ENCODE data around the gene PHYKPL. TPM values are rescaled to one million over a fixed set of nuclear protein-coding genes. Genes with fewer than 3 reads are reported as not detected.

Gene PHYKPL
- total and polyA plus RNA-seq, 2 donors = 40.3 to 49.1 TPM

DNA sequence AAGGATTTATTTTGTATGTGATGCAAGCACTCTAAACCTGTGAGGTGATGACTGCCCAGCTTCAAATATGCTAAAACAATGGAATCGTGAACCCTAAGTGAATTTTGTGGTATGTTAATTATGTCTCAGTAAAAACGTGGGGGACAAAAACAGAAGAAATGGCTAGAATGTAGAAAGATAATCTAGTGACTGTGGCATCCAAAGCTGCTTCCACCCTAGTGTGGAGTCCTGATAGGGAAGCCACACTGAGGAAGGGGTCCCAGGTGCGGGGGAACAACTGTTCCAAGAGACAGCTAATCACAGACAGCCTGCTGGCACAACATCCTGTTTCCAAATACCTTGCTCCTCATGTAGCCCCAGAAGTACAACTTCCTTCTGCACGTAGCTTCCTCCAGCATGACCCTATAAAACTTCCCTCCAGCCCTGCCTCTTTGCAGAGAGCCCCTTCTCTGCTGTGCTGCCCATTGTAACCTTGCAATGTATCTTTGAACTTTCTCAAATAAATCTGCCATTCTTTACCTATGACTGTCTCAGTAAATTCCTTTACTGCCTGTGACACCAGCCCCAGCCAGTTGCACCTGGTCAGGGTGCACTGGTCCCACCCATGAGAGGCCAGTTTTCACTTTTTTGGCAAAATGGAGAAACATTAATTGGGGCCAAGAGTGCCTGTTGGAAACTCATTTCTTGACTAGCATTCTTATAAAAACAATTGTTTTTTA is 50.3 kb downstream of the PHYKPL start:
- Histone ChIP-seq H3K4me3 (ENCODE audit: low read depth, low read length) (no peak overlapping the region), H3K27ac (ENCODE audit: low read depth) (no peak overlapping the region), H3K36me3 (ENCODE audit: insufficient read depth) (no peaks in the 10 kb centered on the region), H3K4me1 (ENCODE audit: insufficient read depth) (no peaks in the 10 kb centered on the region)
- WGBS = 27% methylated on average over 4 of the region's 4 CpGs
- DNase-seq (ENCODE audit: extremely low spot score) = no peak

DNA sequence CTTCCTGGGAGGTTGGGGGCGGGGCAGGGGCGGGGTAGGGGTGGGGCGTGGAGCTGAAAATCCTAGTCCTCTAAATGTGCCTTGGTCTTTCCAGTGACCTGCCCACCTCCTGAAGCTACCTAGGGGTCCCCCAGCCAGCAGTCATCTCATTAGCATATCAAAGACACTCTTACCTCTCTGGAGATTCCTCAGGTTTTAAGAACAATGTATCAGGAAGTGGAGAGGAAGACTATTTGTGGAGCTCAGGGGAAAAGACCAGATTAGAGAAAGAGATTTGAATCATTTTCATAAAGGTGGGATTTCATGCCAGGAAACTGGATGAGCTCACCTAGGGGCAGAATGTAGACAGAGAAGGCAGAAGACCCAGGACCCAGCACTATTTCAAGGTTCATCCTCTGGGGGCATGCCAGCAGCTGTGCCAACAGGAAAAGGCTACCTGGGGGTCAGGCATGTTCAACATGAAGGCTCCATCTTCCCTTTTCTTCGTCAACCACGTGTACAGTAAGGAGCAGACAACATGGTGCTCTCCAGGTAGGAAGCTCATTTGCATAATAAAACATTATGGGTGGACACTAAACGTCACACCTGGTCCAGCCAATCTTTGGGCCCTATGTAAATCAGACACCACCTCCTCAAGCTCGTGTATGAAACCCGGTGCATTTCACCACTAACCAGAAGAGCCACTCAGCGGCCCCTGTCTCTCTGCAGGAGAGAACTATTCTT is 52.3 kb downstream of the PHYKPL start:
- WGBS = 33% methylated on average over 9 of the region's 9 CpGs
- Histone ChIP-seq H3K27ac (ENCODE audit: low read depth) (no peak overlapping the region), H3K4me1 (ENCODE audit: insufficient read depth) (no peaks in the 10 kb centered on the region), H3K36me3 (ENCODE audit: insufficient read depth) (no peaks in the 10 kb centered on the region), H3K4me3 (ENCODE audit: low read depth, low read length) (no peak overlapping the region)
- DNase-seq (ENCODE audit: extremely low spot score) = no peak

- Histone ChIP-seq H3K4me1 (ENCODE audit: insufficient read depth) (no peaks in the 10 kb centered on the region), H3K4me3 (ENCODE audit: low read depth, low read length) (no peak overlapping the region), H3K27ac (ENCODE audit: low read depth) (no peak overlapping the region), H3K36me3 (ENCODE audit: insufficient read depth) (no peaks in the 10 kb centered on the region)
- 81% methylated on average over 8 of the region's 8 CpGs for WGBS
- DNase-seq (ENCODE audit: extremely low spot score) = no peak
Measured at GRCh38 chr5:178177569-178177968, 55.0 kb downstream of the PHYKPL start.

GRCh38 chr5:178176791-178177190 is 55.8 kb downstream of the PHYKPL start:
- WGBS = 59% methylated on average over 6 of the region's 6 CpGs
- no peak for DNase-seq (ENCODE audit: extremely low spot score)
- no peaks in the 10 kb centered on the region for H3K36me3 ChIP-seq (ENCODE audit: insufficient read depth)

DNA sequence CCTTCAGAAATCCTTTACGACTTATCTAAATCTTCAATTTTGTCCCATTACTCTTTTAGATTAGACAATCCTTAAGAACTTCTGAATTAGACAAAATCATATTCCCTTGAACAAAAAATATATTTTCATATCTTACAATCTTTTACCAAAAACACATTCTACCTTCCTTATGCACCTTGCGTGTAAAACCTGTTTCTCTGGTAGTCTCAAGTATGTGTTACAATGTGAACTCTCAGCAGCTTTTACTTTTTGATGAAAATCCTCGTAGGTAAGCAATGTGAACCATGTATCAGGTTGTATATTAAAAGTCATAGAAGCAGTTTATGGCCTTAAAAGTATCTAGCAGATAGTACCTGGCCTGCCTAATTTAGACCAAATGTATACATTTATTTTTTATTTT is 58.1 kb downstream of the PHYKPL start:
- WGBS = 84% methylated on average over 3 of the region's 3 CpGs
- no peak overlapping the region for H3K27ac ChIP-seq (ENCODE audit: low read depth)
- no peak overlapping the region for H3K4me3 ChIP-seq (ENCODE audit: low read depth, low read length)
- no peak for DNase-seq (ENCODE audit: extremely low spot score)
- no peaks in the 10 kb centered on the region for H3K4me1 ChIP-seq (ENCODE audit: insufficient read depth)
- H3K36me3 ChIP-seq (ENCODE audit: insufficient read depth) = no peaks in the 10 kb centered on the region

More at GRCh38 chr5:178176791-178177190, 55.8 kb downstream of the PHYKPL start:
- Histone ChIP-seq H3K4me1 (ENCODE audit: insufficient read depth) (no peaks in the 10 kb centered on the region), H3K4me3 (ENCODE audit: low read depth, low read length) (no peak overlapping the region), H3K27ac (ENCODE audit: low read depth) (no peak overlapping the region)

DNA sequence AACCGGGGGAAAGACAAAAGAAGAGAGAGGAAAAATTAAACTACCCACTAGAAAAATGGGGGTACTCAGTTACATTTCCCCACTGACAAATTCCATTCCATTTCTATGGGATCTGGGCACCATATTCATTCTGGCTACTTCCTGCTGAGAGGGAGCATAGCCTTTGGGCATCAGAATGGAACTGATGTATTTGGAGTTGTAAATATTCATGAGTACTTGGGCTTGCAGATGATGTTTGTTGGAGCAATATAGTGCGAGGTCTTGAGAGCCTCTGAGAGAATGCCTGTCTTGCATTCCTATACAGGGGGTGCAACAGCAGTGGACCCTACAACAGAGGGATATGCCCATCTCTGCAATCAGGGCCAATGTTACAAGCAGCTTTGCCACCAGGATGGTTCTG is 62.1 kb downstream of the PHYKPL start:
- H3K36me3 ChIP-seq (ENCODE audit: insufficient read depth) = no peaks in the 10 kb centered on the region
- 92% methylated on average over 2 of the region's 2 CpGs for WGBS
- no peak overlapping the region for H3K27ac ChIP-seq (ENCODE audit: low read depth)
- H3K4me3 ChIP-seq (ENCODE audit: low read depth, low read length) = no peak overlapping the region
- no peaks in the 10 kb centered on the region for H3K4me1 ChIP-seq (ENCODE audit: insufficient read depth)
- DNase-seq (ENCODE audit: extremely low spot score) = no peak

DNA sequence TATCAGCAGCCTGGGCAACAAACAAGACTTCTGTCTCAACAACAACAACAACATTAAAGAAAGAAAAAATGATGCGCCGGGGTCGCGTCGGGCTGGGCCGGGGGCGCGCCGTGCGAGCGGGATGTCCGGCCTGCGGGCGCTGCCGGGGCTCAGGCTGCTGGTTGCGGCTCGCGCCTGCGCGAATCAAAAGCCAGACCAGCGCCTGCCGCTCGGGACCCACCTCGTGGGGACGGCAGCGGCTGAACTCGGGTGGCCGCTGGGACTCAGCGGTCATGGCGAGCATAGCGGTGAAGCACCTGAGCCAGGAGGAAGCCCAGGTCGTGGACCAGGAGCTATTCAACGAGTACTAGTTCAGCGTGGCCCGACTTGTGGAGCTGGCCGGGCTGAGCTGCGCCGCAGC is 67.0 kb downstream of the PHYKPL start:
- Histone ChIP-seq H3K36me3 (ENCODE audit: insufficient read depth) (no peaks in the 10 kb centered on the region), H3K4me1 (ENCODE audit: insufficient read depth) (no peaks in the 10 kb centered on the region), H3K27ac (ENCODE audit: low read depth) (no peak overlapping the region), H3K4me3 (ENCODE audit: low read depth, low read length) (no peak overlapping the region)
- no peak for DNase-seq (ENCODE audit: extremely low spot score)
- WGBS = 31% methylated on average over 38 of the region's 38 CpGs

- Histone ChIP-seq H3K27ac (ENCODE audit: low read depth) (no peak overlapping the region), H3K4me1 (ENCODE audit: insufficient read depth) (no peaks in the 10 kb centered on the region), H3K4me3 (ENCODE audit: low read depth, low read length) (no peak overlapping the region), H3K36me3 (ENCODE audit: insufficient read depth) (no peaks in the 10 kb centered on the region)
- peak; percentile 46 for DNase-seq (ENCODE audit: extremely low spot score)
- 9% methylated on average over 33 of the region's 33 CpGs for WGBS
Measured at GRCh38 chr5:178163772-178164735, 68.5 kb downstream of the PHYKPL start.

DNA sequence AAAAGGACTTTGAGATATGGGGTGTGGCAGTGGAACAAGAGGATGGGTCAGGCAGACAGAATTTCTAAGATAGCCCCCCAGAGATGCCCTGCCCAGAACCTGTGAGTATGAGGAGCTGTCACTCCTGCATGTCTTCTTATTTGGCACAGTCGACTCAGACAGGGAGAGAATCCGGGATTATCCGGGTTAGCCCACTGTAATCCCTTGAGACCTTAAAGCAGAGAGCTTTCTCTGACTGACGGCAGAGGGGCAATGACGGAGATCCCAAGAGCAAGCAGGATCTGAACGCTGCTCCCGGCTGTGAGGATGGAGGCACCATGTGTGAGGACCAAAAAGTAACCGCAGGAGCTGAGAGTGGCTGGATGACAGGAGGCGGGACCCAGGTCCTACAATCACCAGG is 70.1 kb downstream of the PHYKPL start:
- WGBS = 70% methylated on average over 9 of the region's 9 CpGs
- no peaks in the 10 kb centered on the region for H3K36me3 ChIP-seq (ENCODE audit: insufficient read depth)

GRCh38 chr5:178160176-178160575 is 72.4 kb downstream of the PHYKPL start:
- H3K36me3 ChIP-seq (ENCODE audit: insufficient read depth) = no peaks in the 10 kb centered on the region
- DNase-seq (ENCODE audit: extremely low spot score) = no peak
- 86% methylated on average over 5 of the region's 5 CpGs for WGBS
- H3K4me3 ChIP-seq (ENCODE audit: low read depth, low read length) = no peak overlapping the region
- no peak overlapping the region for H3K27ac ChIP-seq (ENCODE audit: low read depth)
- no peaks in the 10 kb centered on the region for H3K4me1 ChIP-seq (ENCODE audit: insufficient read depth)

More for the DNA sequence above, 70.1 kb downstream of the PHYKPL start:
- no peaks in the 10 kb centered on the region for H3K4me1 ChIP-seq (ENCODE audit: insufficient read depth)
- no peak overlapping the region for H3K4me3 ChIP-seq (ENCODE audit: low read depth, low read length)
- DNase-seq (ENCODE audit: extremely low spot score) = no peak
- no peak overlapping the region for H3K27ac ChIP-seq (ENCODE audit: low read depth)

Other genes starting within 250 kb of the PHYKPL start
- not detected for gene PROP1, start 236.6 kb downstream of the PHYKPL start, total RNA-seq
- not detected for gene PROP1, start 236.6 kb downstream of the PHYKPL start, polyA plus RNA-seq
- 4.2 TPM for gene N4BP3, start 119.3 kb downstream of the PHYKPL start, total RNA-seq
- gene N4BP3, start 119.3 kb downstream of the PHYKPL start, polyA plus RNA-seq = 2.4 TPM
- gene RMND5B, start 101.8 kb downstream of the PHYKPL start, total RNA-seq = 18.1 TPM
- 48.3 TPM for gene RMND5B, start 101.8 kb downstream of the PHYKPL start, polyA plus RNA-seq
- 44.0 TPM for gene NHP2, start 78.9 kb downstream of the PHYKPL start, total RNA-seq
- gene NHP2, start 78.9 kb downstream of the PHYKPL start, polyA plus RNA-seq = 203 TPM
- gene GMCL2, start 45.4 kb downstream of the PHYKPL start, total RNA-seq = 0.16 TPM
- gene GMCL2, start 45.4 kb downstream of the PHYKPL start, polyA plus RNA-seq = not detected
- 46.3 TPM for gene HNRNPAB, start 28.3 kb downstream of the PHYKPL start, total RNA-seq
- gene HNRNPAB, start 28.3 kb downstream of the PHYKPL start, polyA plus RNA-seq = 109 TPM